HG02678 (cell line): ENCODE measurements around the gene CFAP251.
"Not testable (repeated sequence)": the region's sequence is repeated elsewhere in the genome, so short reads cannot be mapped to it uniquely, and the experiment has no call there.

Experiments
- ATAC-seq: cut with Tn5 transposase; IDR thresholded peaks from one replicate; pipeline ENCODE4 v1.9.1; 2021; ENCODE audit warnings: mild to moderate bottlenecking, moderate library complexity; ENCODE audit not compliant: unreplicated experiment

The CFAP251 gene

GRCh38 chr12:122023339-122024131 lies 105.1 kb downstream of the CFAP251 start:
- no peak for ATAC-seq

DNA sequence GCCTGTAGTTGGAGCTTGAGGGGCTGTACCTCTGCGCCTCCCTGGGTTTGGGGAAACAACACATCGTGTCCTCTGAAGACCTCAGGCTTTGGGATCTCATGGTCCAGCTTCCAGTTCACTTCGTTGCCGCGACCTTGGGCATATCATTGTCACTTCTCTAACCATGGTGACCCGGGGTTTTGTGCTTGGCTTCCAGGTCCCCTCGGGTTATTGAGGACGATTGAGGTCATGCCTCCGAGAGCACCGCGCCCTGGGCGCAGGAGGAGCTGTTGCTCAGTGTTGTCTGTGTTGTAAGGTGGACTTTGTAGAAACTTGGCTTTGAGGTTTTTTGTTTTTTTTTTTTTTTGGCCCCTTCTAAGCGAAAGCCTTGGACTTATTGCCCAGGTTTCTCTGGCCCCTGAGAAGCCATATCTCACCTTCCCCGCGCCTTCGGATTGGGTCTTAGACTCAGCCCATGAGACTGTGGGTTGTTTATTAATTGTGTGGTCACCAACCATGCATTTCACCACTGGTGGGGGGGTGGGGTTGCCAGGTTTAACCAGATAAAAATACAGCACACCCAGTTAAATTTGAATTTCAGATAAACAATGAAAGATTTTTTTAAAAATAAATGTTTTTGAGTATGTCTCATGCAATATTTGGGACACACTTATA lies 105.9 kb downstream of the CFAP251 start:
- no peak for ATAC-seq

DNA sequence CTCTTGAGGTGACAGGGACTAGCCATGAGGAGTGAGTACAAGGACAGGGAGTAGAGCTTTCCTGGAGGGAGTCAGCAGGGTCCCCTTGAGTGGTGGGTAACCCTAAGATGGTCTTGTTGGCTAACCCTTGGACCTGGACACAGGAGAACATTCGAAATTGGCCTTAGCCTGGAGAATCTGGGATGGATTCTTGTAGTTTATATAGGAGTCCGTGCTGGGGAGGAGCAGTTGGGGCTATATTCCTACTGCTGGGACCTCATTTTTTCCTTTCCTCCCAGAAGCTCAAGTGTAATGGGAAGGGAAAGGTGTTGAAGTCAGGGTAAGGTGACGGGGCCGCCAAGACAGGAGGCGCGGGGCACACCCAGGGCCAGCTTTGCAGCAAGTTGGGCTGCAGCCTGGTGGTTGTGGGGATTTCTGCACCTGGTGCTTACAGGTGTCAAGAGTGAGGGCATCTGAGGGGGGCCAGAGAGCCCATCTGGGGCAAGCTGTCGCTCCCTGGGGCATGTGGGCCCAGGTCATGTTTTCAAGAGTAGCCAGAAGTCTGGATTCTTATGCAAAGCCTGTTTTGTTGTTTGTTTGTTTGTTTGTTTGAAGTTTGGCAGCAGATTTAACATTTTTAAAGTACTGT lies 108.4 kb downstream of the CFAP251 start:
- ATAC-seq = no peak

DNA sequence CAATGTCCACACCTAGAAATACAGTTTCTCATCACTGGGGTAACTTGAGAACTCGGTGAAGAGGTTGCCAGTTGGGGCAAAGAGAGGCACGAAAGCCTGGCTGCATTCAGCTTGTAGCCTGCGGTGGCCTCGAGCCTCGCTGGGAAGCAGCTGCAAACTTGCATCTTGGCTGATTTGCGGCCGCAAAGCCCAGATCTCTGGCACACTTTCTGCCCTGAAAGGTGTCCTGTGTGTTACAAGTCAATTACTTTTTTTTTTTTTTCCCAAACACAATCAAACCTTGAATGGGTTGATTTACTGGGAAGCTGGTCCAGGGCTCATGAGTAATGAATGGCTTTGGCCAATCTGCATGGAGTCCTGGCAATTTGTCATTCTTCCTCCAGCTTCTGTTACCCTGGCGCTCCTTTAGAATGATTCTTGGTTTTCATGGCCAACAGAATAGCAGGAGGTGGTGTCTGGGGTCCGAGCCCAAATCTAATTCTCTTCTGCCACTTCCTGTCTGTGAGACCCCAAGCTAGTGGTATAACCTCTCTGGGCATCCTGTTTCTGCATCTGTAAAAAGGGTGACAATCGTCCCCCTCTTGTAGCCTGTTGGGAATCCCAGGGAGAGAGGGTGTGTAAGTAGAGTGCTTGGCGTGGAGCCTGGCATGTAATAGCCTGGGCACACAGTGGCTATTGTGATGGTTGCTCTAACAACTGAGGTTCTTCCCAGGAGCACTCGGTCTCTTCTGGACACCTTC lies 109.9 kb downstream of the CFAP251 start:
- ATAC-seq = no peak

- ATAC-seq = no peak
These were observed 110.6 kb downstream of the CFAP251 start for GRCh38 chr12:122028905-122029560.

- ATAC-seq = no peak
These were observed 111.4 kb downstream of the CFAP251 start for GRCh38 chr12:122029620-122030423.

- no peak for ATAC-seq
These were observed 112.1 kb downstream of the CFAP251 start for GRCh38 chr12:122030424-122031035.

DNA sequence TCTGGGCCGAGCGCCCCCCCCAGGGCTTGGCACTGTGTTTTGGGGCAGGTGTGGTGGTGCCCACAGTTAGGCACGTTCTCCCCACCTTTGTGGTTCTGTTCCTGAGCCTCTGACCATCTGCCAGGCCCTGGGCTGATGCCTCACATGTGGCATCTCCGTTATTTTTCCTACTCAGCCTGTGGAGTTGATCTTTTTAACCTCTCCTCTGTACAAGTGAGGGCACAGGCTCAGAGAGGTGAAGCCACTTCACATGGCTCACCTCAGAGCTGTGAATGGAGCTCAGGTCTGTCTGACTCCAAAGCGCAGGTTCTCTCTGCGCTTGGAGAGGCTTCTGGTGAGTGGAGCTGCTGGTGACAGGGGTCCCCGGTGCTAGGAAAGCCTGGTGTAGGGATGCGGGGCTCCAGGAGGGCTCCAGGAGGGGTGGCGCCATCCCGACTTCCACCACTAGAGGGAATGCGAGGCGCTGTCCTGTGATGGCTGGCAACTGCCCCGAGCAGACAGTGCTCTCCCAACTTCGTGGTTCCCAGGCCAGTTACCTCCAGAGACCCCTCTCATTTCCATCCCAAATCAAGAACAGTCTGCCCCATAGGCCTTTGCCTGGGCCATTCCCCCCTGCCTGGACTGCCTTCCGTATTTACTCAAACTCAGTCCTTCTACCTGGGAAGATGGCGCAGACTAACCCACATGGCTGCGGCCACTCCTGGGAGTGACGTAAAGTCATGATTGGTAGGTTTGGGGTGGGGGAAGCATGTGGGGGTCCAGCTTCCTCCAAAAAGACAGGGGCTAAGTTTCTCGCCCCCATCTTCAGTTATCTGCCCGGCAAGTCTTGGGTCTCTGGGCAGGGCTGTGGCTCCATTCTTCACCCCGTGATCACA lies 113.2 kb downstream of the CFAP251 start:
- no peak for ATAC-seq

GRCh38 chr12:122032580-122032979 lies 114.2 kb downstream of the CFAP251 start:
- ATAC-seq = no peak

GRCh38 chr12:122035292-122035691 lies 116.9 kb downstream of the CFAP251 start:
- no peak for ATAC-seq

DNA sequence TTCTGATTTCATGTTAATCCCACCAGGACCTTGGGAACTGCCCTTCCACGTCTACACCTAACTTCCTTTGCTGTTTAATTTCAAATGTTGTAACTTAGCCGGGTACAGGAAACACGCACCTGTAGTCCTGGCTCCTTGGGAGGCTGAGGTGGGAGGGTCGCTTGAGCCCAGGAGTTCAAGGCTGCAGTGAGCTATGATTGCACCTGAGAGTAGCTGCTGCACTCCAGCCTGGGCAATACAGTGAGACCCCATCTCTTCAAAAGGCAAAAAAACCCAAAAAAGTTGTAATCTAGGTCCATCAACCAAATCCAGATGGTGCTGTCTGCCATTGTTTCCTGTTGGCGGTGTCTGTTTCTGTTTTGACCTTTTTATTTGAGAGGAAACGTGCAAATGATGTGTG lies 117.8 kb downstream of the CFAP251 start:
- no peak for ATAC-seq

DNA sequence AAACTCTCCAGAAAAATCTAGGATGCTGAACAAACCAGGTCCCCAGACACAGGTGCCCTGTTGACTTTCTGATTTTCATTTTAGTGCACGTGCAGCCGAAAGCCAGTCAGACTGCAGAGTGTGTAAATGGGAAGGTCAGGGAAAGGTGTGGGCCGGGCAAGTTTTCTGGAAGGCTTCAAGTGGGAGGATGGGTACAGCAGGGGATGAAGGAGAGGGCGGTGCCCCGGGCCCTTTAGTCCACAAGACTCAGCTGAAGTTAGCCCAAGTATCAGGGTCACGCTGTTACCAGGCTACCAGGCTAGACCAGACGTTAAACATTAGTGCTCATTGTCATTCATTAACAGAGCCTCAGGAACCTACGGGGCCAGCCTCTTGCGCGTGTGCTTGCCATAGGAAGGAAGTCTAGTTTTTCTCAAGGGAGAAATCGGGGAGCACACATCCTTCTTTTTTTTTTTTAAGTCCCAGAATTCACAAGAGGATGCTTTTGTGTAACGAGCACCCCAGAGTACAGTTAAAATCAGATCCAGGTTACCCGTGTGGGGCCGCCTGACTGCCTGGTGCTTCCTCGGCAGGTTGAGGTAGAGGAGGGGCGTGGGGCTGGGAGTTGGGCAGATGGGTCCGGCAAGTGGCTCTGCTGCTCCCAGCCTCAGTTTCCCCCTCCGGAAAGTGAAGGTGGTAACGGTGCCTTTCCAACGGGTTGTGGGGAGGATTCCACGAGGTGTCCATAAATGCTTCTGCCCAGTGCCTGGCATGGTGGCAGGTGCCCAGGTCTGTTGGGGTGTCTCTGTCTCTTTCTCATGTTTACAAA lies 122.4 kb downstream of the CFAP251 start:
- no peak for ATAC-seq

- not testable (repeated sequence) for ATAC-seq
These were observed 123.1 kb downstream of the CFAP251 start for GRCh38 chr12:122041458-122041857.

DNA sequence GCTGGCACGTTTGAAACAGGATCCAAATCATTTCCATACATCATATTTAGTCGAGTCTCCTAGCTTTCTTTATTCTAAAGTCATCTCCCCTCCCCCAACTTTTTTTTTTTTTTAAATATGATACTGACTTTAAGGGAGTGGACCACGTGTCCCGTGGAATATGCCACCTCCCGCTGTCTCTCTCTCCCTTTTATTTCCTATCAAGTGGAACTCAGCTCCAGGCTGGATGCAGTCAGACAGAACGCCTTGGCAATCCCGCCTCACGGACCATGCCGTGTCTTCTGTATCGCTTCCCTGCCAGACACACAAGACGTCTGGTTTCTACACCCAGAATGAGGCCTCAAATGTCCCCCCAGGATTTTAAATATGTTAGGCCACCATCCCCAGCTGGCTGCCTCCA lies 124.5 kb downstream of the CFAP251 start:
- ATAC-seq = no peak

DNA sequence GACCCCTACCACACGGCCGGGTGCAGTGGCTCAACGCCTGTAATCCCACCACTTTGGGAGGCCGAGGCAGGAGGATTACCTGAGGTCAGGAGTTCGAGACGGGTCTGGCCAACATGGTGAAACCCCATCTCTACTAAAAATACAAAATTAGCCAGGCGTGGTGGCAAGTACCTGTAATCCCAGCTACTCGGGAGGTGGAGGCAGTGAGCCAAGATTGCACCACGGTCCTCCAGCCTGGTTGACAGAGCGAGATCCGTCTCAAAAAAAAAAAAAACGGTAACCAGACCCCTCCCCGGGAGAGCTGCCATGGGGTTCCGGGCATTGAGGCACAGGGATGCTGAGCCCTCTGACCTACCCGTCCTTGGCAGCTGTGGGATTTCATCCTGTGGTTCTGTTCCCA lies 125.1 kb downstream of the CFAP251 start:
- no peak for ATAC-seq

DNA sequence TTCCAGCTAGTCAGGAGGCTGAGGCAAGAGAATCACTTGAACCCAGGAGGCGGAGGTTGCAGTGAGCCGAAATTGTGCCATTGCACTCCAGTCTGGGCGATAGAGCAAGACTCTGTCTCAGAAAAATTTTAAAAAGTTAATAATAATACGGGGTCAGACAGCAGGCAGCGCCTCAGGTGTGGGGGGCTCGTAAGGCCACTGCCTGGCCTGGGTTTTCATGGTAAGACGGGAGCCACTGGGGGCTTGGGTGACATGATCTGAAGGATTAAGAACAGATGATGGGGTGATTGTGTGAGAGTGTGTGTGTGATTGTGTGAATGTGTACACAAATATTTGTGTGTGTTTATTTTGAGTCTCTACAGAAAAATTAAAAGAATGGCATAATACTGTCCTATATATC lies 126.9 kb downstream of the CFAP251 start:
- ATAC-seq = no peak

- no peak for ATAC-seq
These were observed 127.8 kb downstream of the CFAP251 start for GRCh38 chr12:122046145-122046544.

- no peak for ATAC-seq
These were observed 129.8 kb downstream of the CFAP251 start for GRCh38 chr12:122048151-122048550.
